Astrocyte (in vitro differentiated cells and primary cell): ENCODE results near the gene ADGRG6. TPM values are rescaled to one million over a fixed set of nuclear protein-coding genes. Genes with fewer than 3 reads are reported as not detected.

Experiments used
- DNase-seq: peaks from one replicate; pipeline ENCODE4 v3.0.0-alpha.2; 2010; ENCODE audit warnings: low read depth
- FAIRE-seq: peaks from 2 replicates; lab custom pipeline; 2011; peaks lifted over from hg19 to GRCh38; lab: Jason Lieb, UNC
- H2AFZ ChIP-seq: 2 replicates; pipeline ENCODE4 v1.6.0; 2012; ENCODE audit warnings: low read depth, low read length, inconsistent platforms
- H3K27ac ChIP-seq: 2 replicates; pipeline ENCODE4 v1.5.1; 2011; ENCODE audit warnings: low read depth, low read length, inconsistent platforms
- H3K27me3 ChIP-seq: 2 replicates; pipeline ENCODE4 v1.6.0; 2011; ENCODE audit warnings: low read length, inconsistent platforms; ENCODE audit not compliant: insufficient read depth
- H3K36me3 ChIP-seq: 2 replicates; pipeline ENCODE4 v1.5.1; 2011; ENCODE audit warnings: low read length, inconsistent platforms; ENCODE audit not compliant: insufficient read depth
- H3K4me1 ChIP-seq: 2 replicates; pipeline ENCODE4 v1.5.1; 2011; ENCODE audit warnings: low read length, inconsistent platforms; ENCODE audit not compliant: insufficient read depth
- H3K4me2 ChIP-seq: 2 replicates; pipeline ENCODE4 v1.6.0; 2012; ENCODE audit warnings: low read length, inconsistent platforms
- H3K4me3 ChIP-seq: 2 replicates; pipeline ENCODE4 v1.5.1; 2011; ENCODE audit warnings: low read depth, mild to moderate bottlenecking, low read length, inconsistent platforms; ENCODE audit not compliant: insufficient read depth
- H3K79me2 ChIP-seq: 2 replicates; pipeline ENCODE4 v1.6.0; 2012; ENCODE audit warnings: mild to moderate bottlenecking, low read length, inconsistent platforms; ENCODE audit not compliant: insufficient read depth
- H3K9ac ChIP-seq: 2 replicates; pipeline ENCODE4 v1.6.0; 2012; ENCODE audit warnings: mild to moderate bottlenecking, low read length, inconsistent platforms
- H3K9me3 ChIP-seq: 2 replicates; pipeline ENCODE4 v1.5.1; 2012; ENCODE audit warnings: low read depth, mild to moderate bottlenecking, low read length, inconsistent platforms; ENCODE audit not compliant: insufficient read depth
- H4K20me1 ChIP-seq: 2 replicates; pipeline ENCODE4 v1.6.0; 2012; ENCODE audit warnings: low read length, inconsistent platforms; ENCODE audit not compliant: insufficient read depth
- H3K27ac Mint-ChIP-seq: one replicate; pipeline ENCODE4 v1.8.0; 2021; ENCODE audit warnings: mild to moderate bottlenecking, mixed read lengths; ENCODE audit not compliant: unreplicated experiment
- H3K27me3 Mint-ChIP-seq: one replicate; pipeline ENCODE4 v1.8.0; 2021; ENCODE audit warnings: low read depth, mixed read lengths; ENCODE audit not compliant: unreplicated experiment
- H3K36me3 Mint-ChIP-seq: one replicate; pipeline ENCODE4 v1.8.0; 2021; ENCODE audit warnings: low read depth, mixed read lengths; ENCODE audit not compliant: unreplicated experiment
- H3K4me1 Mint-ChIP-seq: one replicate; pipeline ENCODE4 v1.8.0; 2021; ENCODE audit warnings: low read depth, mixed read lengths; ENCODE audit not compliant: unreplicated experiment
- H3K4me3 Mint-ChIP-seq: one replicate; pipeline ENCODE4 v1.8.0; 2021; ENCODE audit warnings: mild to moderate bottlenecking, moderate library complexity, mixed read lengths; ENCODE audit not compliant: unreplicated experiment
- H3K9me3 Mint-ChIP-seq: one replicate; pipeline ENCODE4 v1.8.0; 2021; ENCODE audit warnings: mild to moderate bottlenecking, mixed read lengths; ENCODE audit not compliant: unreplicated experiment
- EZH2 ChIP-seq: IDR thresholded peaks from 2 replicates; pipeline ENCODE4 v1.6.1; 2012; ENCODE audit warnings: mild to moderate bottlenecking, low read length, inconsistent platforms; ENCODE audit not compliant: insufficient read depth
- total RNA-seq: library from RNA; stranded (reverse); gene quantifications from 2 replicates; pipeline ENCODE4 v1.2.1, GENCODE V29; 2021
- TF ChIP-seq, protein P1 (sequence below): IDR thresholded peaks from 2 replicates; pipeline ENCODE4 v1.5.1; 2011; ENCODE audit warnings: low read depth, mild to moderate bottlenecking, inconsistent platforms, low read length, moderate library complexity; ENCODE audit not compliant: insufficient read depth

ADGRG6 gene
- total RNA-seq, 1 donor from 2014 or later, result 98.2 TPM

DNA sequence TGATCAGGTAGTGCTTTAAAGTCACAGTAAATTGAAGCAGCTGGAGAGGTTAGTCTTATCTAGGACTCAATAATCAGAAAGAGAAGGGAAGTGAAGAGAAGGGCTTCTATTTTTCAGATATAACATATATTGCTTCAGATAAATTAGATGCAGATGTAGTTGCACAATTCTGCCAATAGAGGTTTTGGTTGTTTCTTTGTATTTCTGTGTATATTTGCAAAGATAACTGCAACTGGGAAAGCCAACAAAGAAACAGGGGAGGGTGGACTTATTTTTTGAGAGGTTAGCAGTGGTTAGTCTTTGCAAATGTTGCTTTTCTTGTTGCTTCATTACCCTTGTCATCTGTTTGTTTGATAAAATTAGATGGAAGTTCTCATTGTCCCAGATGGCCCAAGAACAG lies 106.6 kb downstream of the ADGRG6 start:
- no peak for TF ChIP-seq EZH2
- TF ChIP-seq, protein P1, sequence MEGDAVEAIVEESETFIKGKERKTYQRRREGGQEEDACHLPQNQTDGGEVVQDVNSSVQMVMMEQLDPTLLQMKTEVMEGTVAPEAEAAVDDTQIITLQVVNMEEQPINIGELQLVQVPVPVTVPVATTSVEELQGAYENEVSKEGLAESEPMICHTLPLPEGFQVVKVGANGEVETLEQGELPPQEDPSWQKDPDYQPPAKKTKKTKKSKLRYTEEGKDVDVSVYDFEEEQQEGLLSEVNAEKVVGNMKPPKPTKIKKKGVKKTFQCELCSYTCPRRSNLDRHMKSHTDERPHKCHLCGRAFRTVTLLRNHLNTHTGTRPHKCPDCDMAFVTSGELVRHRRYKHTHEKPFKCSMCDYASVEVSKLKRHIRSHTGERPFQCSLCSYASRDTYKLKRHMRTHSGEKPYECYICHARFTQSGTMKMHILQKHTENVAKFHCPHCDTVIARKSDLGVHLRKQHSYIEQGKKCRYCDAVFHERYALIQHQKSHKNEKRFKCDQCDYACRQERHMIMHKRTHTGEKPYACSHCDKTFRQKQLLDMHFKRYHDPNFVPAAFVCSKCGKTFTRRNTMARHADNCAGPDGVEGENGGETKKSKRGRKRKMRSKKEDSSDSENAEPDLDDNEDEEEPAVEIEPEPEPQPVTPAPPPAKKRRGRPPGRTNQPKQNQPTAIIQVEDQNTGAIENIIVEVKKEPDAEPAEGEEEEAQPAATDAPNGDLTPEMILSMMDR, result no peak

DNA sequence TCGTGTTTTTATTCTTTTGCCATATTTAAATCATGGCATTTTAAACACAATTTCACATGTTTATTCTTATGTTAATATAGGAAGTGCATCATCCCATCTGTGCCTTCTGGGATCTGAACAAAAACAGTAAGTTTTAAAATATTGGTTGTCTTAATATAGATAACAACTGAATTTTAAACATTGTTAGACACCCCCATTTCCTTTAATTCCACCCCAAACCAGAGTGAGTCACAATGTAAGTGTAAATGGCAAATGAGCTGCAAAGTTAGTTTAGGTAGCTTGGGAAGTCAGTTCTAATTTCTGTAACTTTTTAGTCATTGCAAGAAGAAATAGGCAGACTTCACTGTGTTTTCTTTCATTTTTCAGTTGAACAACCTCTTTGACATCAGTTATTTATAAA lies 108.0 kb downstream of the ADGRG6 start:
- H2AFZ ChIP-seq, result no peak overlapping the region
- no peaks in the 10 kb centered on the region for H4K20me1 ChIP-seq
- no peak for TF ChIP-seq EZH2
- TF ChIP-seq, protein P1, result no peak
- H3K4me3 ChIP-seq, result no peak overlapping the region
- H3K36me3 Mint-ChIP-seq, result peaks cover 7% of the 10 kb centered on the region
- H3K27ac Mint-ChIP-seq, result peak overlapping the region; percentile 67
- H3K9me3 Mint-ChIP-seq, result no peaks in the 10 kb centered on the region
- no peaks in the 10 kb centered on the region for H3K9me3 ChIP-seq
- H3K4me3 Mint-ChIP-seq, result no peak overlapping the region
- FAIRE-seq (no peak), DNase-seq (no peak)
- H3K4me2 ChIP-seq, result no peak overlapping the region
- peaks cover 39% of the 10 kb centered on the region for H3K4me1 Mint-ChIP-seq
- no peaks in the 10 kb centered on the region for H3K27me3 Mint-ChIP-seq
- H3K27me3 ChIP-seq, result no peaks in the 10 kb centered on the region
- H3K9ac ChIP-seq, result no peak overlapping the region
- no peaks in the 10 kb centered on the region for H3K79me2 ChIP-seq
- H3K4me1 ChIP-seq, result peaks cover 14% of the 10 kb centered on the region
- no peaks in the 10 kb centered on the region for H3K36me3 ChIP-seq
- H3K27ac ChIP-seq, result no peak overlapping the region

More for the DNA sequence above, 106.6 kb downstream of the ADGRG6 start:
- H3K27ac Mint-ChIP-seq, result no peak overlapping the region
- Histone ChIP-seq H3K79me2 (no peaks in the 10 kb centered on the region), H3K27ac (no peak overlapping the region), H3K4me3 (no peak overlapping the region), H3K4me2 (no peak overlapping the region), H3K27me3 (no peaks in the 10 kb centered on the region), H3K4me1 (peaks cover 8% of the 10 kb centered on the region), H3K36me3 (no peaks in the 10 kb centered on the region), H3K9me3 (no peaks in the 10 kb centered on the region), H3K9ac (no peak overlapping the region), H2AFZ (no peak overlapping the region), H4K20me1 (no peaks in the 10 kb centered on the region)
- no peaks in the 10 kb centered on the region for H3K27me3 Mint-ChIP-seq
- DNase-seq (no peak), FAIRE-seq (no peak)
- no peak overlapping the region for H3K4me3 Mint-ChIP-seq
- no peaks in the 10 kb centered on the region for H3K9me3 Mint-ChIP-seq
- peaks cover 29% of the 10 kb centered on the region for H3K4me1 Mint-ChIP-seq
- H3K36me3 Mint-ChIP-seq, result peaks cover 10% of the 10 kb centered on the region

DNA sequence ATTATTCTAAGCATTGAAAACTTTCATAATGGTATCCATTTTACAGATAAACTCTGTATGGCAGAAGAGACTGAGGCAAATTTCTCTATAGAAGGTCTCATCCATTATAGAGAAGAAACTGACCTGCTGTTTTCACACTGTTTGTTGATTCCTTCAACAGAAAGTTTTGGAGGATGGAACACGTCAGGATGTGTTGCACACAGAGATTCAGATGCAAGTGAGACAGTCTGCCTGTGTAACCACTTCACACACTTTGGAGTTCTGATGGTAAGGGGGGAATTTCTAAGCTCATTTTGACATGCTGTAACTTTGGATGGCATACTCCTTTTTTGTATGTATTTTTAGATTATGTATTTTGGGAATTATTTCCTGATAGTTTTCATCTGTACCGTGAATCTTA lies 109.3 kb downstream of the ADGRG6 start:
- FAIRE-seq (no peak), DNase-seq (no peak)
- no peaks in the 10 kb centered on the region for H3K36me3 ChIP-seq
- no peak overlapping the region for H3K4me3 ChIP-seq
- no peaks in the 10 kb centered on the region for H3K79me2 ChIP-seq
- H3K4me1 ChIP-seq, result peaks cover 20% of the 10 kb centered on the region
- no peak overlapping the region for H2AFZ ChIP-seq
- Mint-ChIP-seq H3K27me3 (no peaks in the 10 kb centered on the region), H3K27ac (peak overlapping the region; percentile 99), H3K9me3 (no peaks in the 10 kb centered on the region), H3K4me3 (no peak overlapping the region), H3K4me1 (peaks cover 40% of the 10 kb centered on the region), H3K36me3 (peaks cover 5% of the 10 kb centered on the region)
- no peak overlapping the region for H3K4me2 ChIP-seq
- no peaks in the 10 kb centered on the region for H3K27me3 ChIP-seq
- H3K9me3 ChIP-seq, result no peaks in the 10 kb centered on the region
- H4K20me1 ChIP-seq, result no peaks in the 10 kb centered on the region
- H3K9ac ChIP-seq, result no peak overlapping the region
- no peak for TF ChIP-seq EZH2
- TF ChIP-seq, protein P1, result no peak
- H3K27ac ChIP-seq, result no peak overlapping the region
